ENCODE data around the gene DSCAML1. TPM values are rescaled to one million over a fixed set of nuclear protein-coding genes. Genes with fewer than 3 reads are reported as not detected.

The DSCAML1 gene
- total RNA-seq, 2 experiments from 2014 or later, result 1.4 to 3.1 TPM

- H3K4me3 Mint-ChIP-seq, result no peak overlapping the region
- no peak overlapping the region for H3K27ac Mint-ChIP-seq
- POLR2A ChIA-PET, result no interaction called here
- H3K27me3 Mint-ChIP-seq, result peaks cover 2% of the 10 kb centered on the region
- H3K4me1 Mint-ChIP-seq, result no peaks in the 10 kb centered on the region
- no peaks in the 10 kb centered on the region for H3K36me3 Mint-ChIP-seq
- no peaks in the 10 kb centered on the region for H3K9me3 Mint-ChIP-seq
- DNase-seq (no peak), ATAC-seq (ENCODE audit: low read depth) (no peak)
Measured at GRCh38 chr11:117643606-117644300, 153.3 kb downstream of the DSCAML1 start.

- Mint-ChIP-seq H3K4me3 (no peak overlapping the region), H3K9me3 (no peaks in the 10 kb centered on the region), H3K27me3 (peaks cover 2% of the 10 kb centered on the region), H3K4me1 (no peaks in the 10 kb centered on the region), H3K27ac (no peak overlapping the region), H3K36me3 (no peaks in the 10 kb centered on the region)
- DNase-seq, result no peak
- POLR2A ChIA-PET, result no interaction called here
- ATAC-seq (ENCODE audit: low read depth), result no peak
Measured at GRCh38 chr11:117642835-117643234, 154.2 kb downstream of the DSCAML1 start.

GRCh38 chr11:117642396-117642795, 154.6 kb downstream of the DSCAML1 start:
- peaks cover under 1% of the 10 kb centered on the region for H3K27me3 Mint-ChIP-seq
- H3K9me3 Mint-ChIP-seq, result no peaks in the 10 kb centered on the region
- no peak overlapping the region for H3K4me3 Mint-ChIP-seq
- H3K36me3 Mint-ChIP-seq, result no peaks in the 10 kb centered on the region
- no peaks in the 10 kb centered on the region for H3K4me1 Mint-ChIP-seq
- H3K27ac Mint-ChIP-seq, result no peak overlapping the region
- no peak for ATAC-seq (ENCODE audit: low read depth)
- POLR2A ChIA-PET, result no interaction called here
- no peak for DNase-seq

GRCh38 chr11:117641008-117641915, 155.8 kb downstream of the DSCAML1 start:
- no peak overlapping the region for H3K27ac Mint-ChIP-seq
- ATAC-seq (ENCODE audit: low read depth), result no peak
- H3K9me3 Mint-ChIP-seq, result no peaks in the 10 kb centered on the region
- POLR2A ChIA-PET, result interaction anchor here (0.6 kb wide), 1 partner anchor 81 kb away, joined by 3 read pairs; no protein-coding TSS in a partner anchor
- no peak for DNase-seq
- H3K4me3 Mint-ChIP-seq, result no peak overlapping the region
- no peaks in the 10 kb centered on the region for H3K4me1 Mint-ChIP-seq
- H3K36me3 Mint-ChIP-seq, result no peaks in the 10 kb centered on the region
- H3K27me3 Mint-ChIP-seq, result no peaks in the 10 kb centered on the region

- H3K4me1 Mint-ChIP-seq, result no peaks in the 10 kb centered on the region
- H3K27me3 Mint-ChIP-seq, result no peaks in the 10 kb centered on the region
- no peaks in the 10 kb centered on the region for H3K9me3 Mint-ChIP-seq
- DNase-seq (no peak), ATAC-seq (ENCODE audit: low read depth) (no peak)
- H3K27ac Mint-ChIP-seq, result no peak overlapping the region
- H3K36me3 Mint-ChIP-seq, result no peaks in the 10 kb centered on the region
- POLR2A ChIA-PET, result no interaction called here
- H3K4me3 Mint-ChIP-seq, result no peak overlapping the region
Measured at GRCh38 chr11:117640041-117640440, 157.0 kb downstream of the DSCAML1 start.

GRCh38 chr11:117639601-117640000, 157.4 kb downstream of the DSCAML1 start:
- H3K9me3 Mint-ChIP-seq, result no peaks in the 10 kb centered on the region
- POLR2A ChIA-PET, result no interaction called here

GRCh38 chr11:117638911-117639543, 158.0 kb downstream of the DSCAML1 start:
- Mint-ChIP-seq H3K9me3 (no peaks in the 10 kb centered on the region), H3K27me3 (no peaks in the 10 kb centered on the region), H3K36me3 (no peaks in the 10 kb centered on the region), H3K4me1 (no peaks in the 10 kb centered on the region), H3K4me3 (no peak overlapping the region), H3K27ac (no peak overlapping the region)
- POLR2A ChIA-PET, result no interaction called here
- ATAC-seq (ENCODE audit: low read depth) (no peak), DNase-seq (no peak)

More at GRCh38 chr11:117639601-117640000, 157.4 kb downstream of the DSCAML1 start:
- Mint-ChIP-seq H3K27ac (no peak overlapping the region), H3K4me3 (no peak overlapping the region), H3K36me3 (no peaks in the 10 kb centered on the region), H3K4me1 (no peaks in the 10 kb centered on the region), H3K27me3 (no peaks in the 10 kb centered on the region)
- no peak for ATAC-seq (ENCODE audit: low read depth)
- DNase-seq, result no peak

GRCh38 chr11:117634756-117635603, 162.0 kb downstream of the DSCAML1 start:
- Mint-ChIP-seq H3K27ac (no peak overlapping the region), H3K36me3 (no peaks in the 10 kb centered on the region), H3K4me3 (no peak overlapping the region), H3K9me3 (no peaks in the 10 kb centered on the region), H3K4me1 (no peaks in the 10 kb centered on the region), H3K27me3 (no peaks in the 10 kb centered on the region)
- POLR2A ChIA-PET, result no interaction called here
- no peak for DNase-seq
- no peak for ATAC-seq (ENCODE audit: low read depth)

GRCh38 chr11:117633976-117634755, 162.8 kb downstream of the DSCAML1 start:
- POLR2A ChIA-PET, result no interaction called here
- Mint-ChIP-seq H3K4me3 (no peak overlapping the region), H3K27me3 (no peaks in the 10 kb centered on the region), H3K36me3 (no peaks in the 10 kb centered on the region), H3K4me1 (no peaks in the 10 kb centered on the region), H3K27ac (no peak overlapping the region), H3K9me3 (no peaks in the 10 kb centered on the region)
- ATAC-seq (ENCODE audit: low read depth) (no peak), DNase-seq (no peak)

- no peak overlapping the region for H3K27ac Mint-ChIP-seq
- H3K36me3 Mint-ChIP-seq, result no peaks in the 10 kb centered on the region
- H3K9me3 Mint-ChIP-seq, result no peaks in the 10 kb centered on the region
- no peak for ATAC-seq (ENCODE audit: low read depth)
- no peaks in the 10 kb centered on the region for H3K27me3 Mint-ChIP-seq
- no peaks in the 10 kb centered on the region for H3K4me1 Mint-ChIP-seq
- POLR2A ChIA-PET, result no interaction called here
- H3K4me3 Mint-ChIP-seq, result no peak overlapping the region
- no peak for DNase-seq
Measured at GRCh38 chr11:117633186-117633754, 163.7 kb downstream of the DSCAML1 start.

GRCh38 chr11:117632306-117632705, 164.7 kb downstream of the DSCAML1 start:
- Mint-ChIP-seq H3K27me3 (peaks cover under 1% of the 10 kb centered on the region), H3K27ac (no peak overlapping the region), H3K9me3 (no peaks in the 10 kb centered on the region), H3K4me1 (no peaks in the 10 kb centered on the region), H3K36me3 (no peaks in the 10 kb centered on the region), H3K4me3 (no peak overlapping the region)
- no peak for DNase-seq
- ATAC-seq (ENCODE audit: low read depth), result no peak
- POLR2A ChIA-PET, result no interaction called here

Data from activated naive CD8-positive, alpha-beta T cell treated with anti-CD3 and anti-CD28 coated beads, Interleukin-2, amount 10 ng/mL, durations not matched to agents 7 days and 5 days (primary cell).